ENCODE results near the gene NEURL1. TPM values are rescaled to one million over a fixed set of nuclear protein-coding genes. Genes with fewer than 3 reads are reported as not detected.

The NEURL1 gene
- total and polyA plus RNA-seq, 2 donors (not counting 1 experiment from before 2014, with no cell fraction given) = 0.30 to 0.57 TPM

DNA sequence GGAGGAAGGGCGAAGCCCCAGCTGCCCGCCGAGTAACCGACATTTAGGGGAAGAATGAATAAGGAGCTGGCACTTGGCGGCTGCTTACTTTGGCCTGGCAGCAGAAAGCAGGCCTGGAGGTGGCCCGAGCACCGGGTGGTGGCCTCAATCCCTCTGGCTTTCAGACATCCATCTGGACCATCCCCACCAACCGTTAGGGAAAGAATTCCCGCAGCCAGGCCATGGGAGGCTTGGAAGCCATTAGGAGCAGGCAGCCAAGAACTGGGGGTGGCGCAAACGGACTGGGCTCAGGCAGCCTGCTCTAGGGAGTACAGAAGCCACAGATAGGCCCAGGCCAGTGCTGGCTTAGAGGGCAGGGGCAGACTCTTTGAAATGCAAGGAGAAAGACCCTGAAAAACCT lies 132.7 kb downstream of the NEURL1 start:
- H3K4me3 ChIP-seq (ENCODE audit: control extremely low read depth in 1 of 5, extremely low read depth in 1 of 5, insufficient read depth in 1 of 5, low read depth in 2 of 5, low read length in 4 of 5) = no peak overlapping the region
- Mint-ChIP-seq H3K4me1 (no peaks in the 10 kb centered on the region), H3K27me3 (no peaks in the 10 kb centered on the region), H3K9me3 (ENCODE audit: insufficient read depth) (no peaks in the 10 kb centered on the region), H3K27ac (no peak overlapping the region), H3K4me3 (no peak overlapping the region)
- intact Hi-C loops (cut with micrococcal nuclease) = no loop called here
- H3K79me2 ChIP-seq (ENCODE audit: control insufficient read depth, insufficient read depth, low read length) = no peaks in the 10 kb centered on the region
- ChIA-PET POLR2A (no interaction called here), CTCF (no interaction called here)
- no peaks in the 10 kb centered on the region for H4K20me1 ChIP-seq (ENCODE audit: control insufficient read depth, insufficient read depth, low read length, poor library complexity, severe bottlenecking)
- H3K4me1 ChIP-seq (ENCODE audit: control insufficient read depth in 2 of 2, insufficient read depth in 2 of 2, low read length in 2 of 2) = no peaks in the 10 kb centered on the region
- no peaks in the 10 kb centered on the region for H3K27me3 ChIP-seq (replicated peaks in 1 of 4; ENCODE audit: control extremely low read depth in 1 of 4, control insufficient read depth in 3 of 4, insufficient read depth in 4 of 4, low read length in 3 of 4)
- no peak overlapping the region for H2AFZ ChIP-seq (ENCODE audit: insufficient read depth, low read depth, low read length, poor library complexity, severe bottlenecking)
- ATAC-seq (ENCODE audit: low read depth) = no peak
- H3K4me2 ChIP-seq (replicated peaks; ENCODE audit: low read depth, low read length, poor library complexity, severe bottlenecking) = no peak overlapping the region
- TF ChIP-seq CTCF (IDR thresholded peaks at IDR 0.05) = no peak
- no peak for TF ChIP-seq EZH2 (IDR thresholded peaks at IDR 0.05; ENCODE audit: borderline replicate concordance, insufficient read depth, low read depth, low read length, poor library complexity, severe bottlenecking)
- H3K27ac ChIP-seq (ENCODE audit: low read length in 2 of 2) = no peak overlapping the region
- no peak for DNase-seq
- H3K9ac ChIP-seq (ENCODE audit: low read length) = no peak overlapping the region
- H3K36me3 ChIP-seq (replicated peaks in 1 of 2; ENCODE audit: control extremely low read depth in 1 of 2, control insufficient read depth in 1 of 2, extremely low read depth in 1 of 2, insufficient read depth in 2 of 2, low read length in 1 of 2) = peaks cover 0 to 6% of the 10 kb centered on the region in 2 experiments
- no peaks in the 10 kb centered on the region for H3K9me3 ChIP-seq (ENCODE audit: control extremely low read depth in 1 of 3, control insufficient read depth in 2 of 3, insufficient read depth in 1 of 3, low read length in 2 of 3)
- WGBS (ENCODE audit: insufficient coverage) = 94% methylated on average over 10 of the region's 11 CpGs

GRCh38 chr10:103627111-103627892 lies 133.8 kb downstream of the NEURL1 start:
- H3K27ac ChIP-seq (ENCODE audit: low read length in 2 of 2) = no peak overlapping the region
- no peaks in the 10 kb centered on the region for H3K79me2 ChIP-seq (ENCODE audit: control insufficient read depth, insufficient read depth, low read length)
- no peak overlapping the region for H3K9ac ChIP-seq (ENCODE audit: low read length)
- H3K9me3 ChIP-seq (ENCODE audit: control extremely low read depth in 1 of 3, control insufficient read depth in 2 of 3, insufficient read depth in 1 of 3, low read length in 2 of 3) = no peaks in the 10 kb centered on the region
- no peaks in the 10 kb centered on the region for H3K4me1 Mint-ChIP-seq
- ChIA-PET POLR2A (interaction anchor here (0.5 kb wide), 1 partner anchor 640 kb away, joined by 3 read pairs; no protein-coding TSS in a partner anchor), CTCF (no interaction called here)
- WGBS (ENCODE audit: insufficient coverage) = 94% methylated on average over 22 of the region's 22 CpGs
- no peaks in the 10 kb centered on the region for H3K9me3 Mint-ChIP-seq (ENCODE audit: insufficient read depth)
- H3K27me3 ChIP-seq (replicated peaks in 1 of 4; ENCODE audit: control extremely low read depth in 1 of 4, control insufficient read depth in 3 of 4, insufficient read depth in 4 of 4, low read length in 3 of 4) = no peaks in the 10 kb centered on the region
- TF ChIP-seq EZH2 (IDR thresholded peaks at IDR 0.05; ENCODE audit: borderline replicate concordance, insufficient read depth, low read depth, low read length, poor library complexity, severe bottlenecking) = no peak
- TF ChIP-seq CTCF (IDR thresholded peaks at IDR 0.05) = no peak
- no peaks in the 10 kb centered on the region for H3K4me1 ChIP-seq (ENCODE audit: control insufficient read depth in 2 of 2, insufficient read depth in 2 of 2, low read length in 2 of 2)
- no peak for DNase-seq
- H2AFZ ChIP-seq (ENCODE audit: insufficient read depth, low read depth, low read length, poor library complexity, severe bottlenecking) = no peak overlapping the region
- no peak overlapping the region for H3K27ac Mint-ChIP-seq
- intact Hi-C loops (cut with micrococcal nuclease) = no loop called here
- no peaks in the 10 kb centered on the region for H4K20me1 ChIP-seq (ENCODE audit: control insufficient read depth, insufficient read depth, low read length, poor library complexity, severe bottlenecking)
- peaks cover 0 to 6% of the 10 kb centered on the region in 2 experiments for H3K36me3 ChIP-seq (replicated peaks in 1 of 2; ENCODE audit: control extremely low read depth in 1 of 2, control insufficient read depth in 1 of 2, extremely low read depth in 1 of 2, insufficient read depth in 2 of 2, low read length in 1 of 2)
- no peak overlapping the region for H3K4me2 ChIP-seq (replicated peaks; ENCODE audit: low read depth, low read length, poor library complexity, severe bottlenecking)
- H3K4me3 Mint-ChIP-seq = no peak overlapping the region
- H3K4me3 ChIP-seq (ENCODE audit: control extremely low read depth in 1 of 5, extremely low read depth in 1 of 5, insufficient read depth in 1 of 5, low read depth in 2 of 5, low read length in 4 of 5) = no peak overlapping the region
- no peak for ATAC-seq (ENCODE audit: low read depth)
- H3K27me3 Mint-ChIP-seq = no peaks in the 10 kb centered on the region
